Fibroblast of lung (primary cell): ENCODE results near the gene TAF1C. TPM values are rescaled to one million over a fixed set of nuclear protein-coding genes. Genes with fewer than 3 reads are reported as not detected.
"Not testable (repeated sequence)": the region's sequence is repeated elsewhere in the genome, so short reads cannot be mapped to it uniquely, and the experiment has no call there.

Experiments
- DNase-seq, 2 donors: peaks; one replicate each; pipeline versions ENCODE4 v3.0.0 to v3.0.0-alpha.2; 2010; ENCODE audit warnings: low read depth in 2 of 2
- H2AFZ ChIP-seq: 2 replicates; pipeline ENCODE4 v1.5.1; 2012; ENCODE audit warnings: low read length, control low read depth, inconsistent platforms
- H3K27ac ChIP-seq: 2 replicates; pipeline ENCODE4 v1.5.1; 2011; ENCODE audit warnings: low read length, control low read depth; ENCODE audit not compliant: insufficient read depth
- H3K27me3 ChIP-seq: 2 replicates; pipeline ENCODE4 v1.5.1; 2011; ENCODE audit warnings: mild to moderate bottlenecking, low read length; ENCODE audit not compliant: control insufficient read depth, insufficient read depth
- H3K36me3 ChIP-seq: 2 replicates; pipeline ENCODE4 v1.5.1; 2011; ENCODE audit warnings: low read length; ENCODE audit not compliant: control insufficient read depth, insufficient read depth
- H3K4me1 ChIP-seq: 2 replicates; pipeline ENCODE4 v1.5.1; 2011; ENCODE audit warnings: low read length; ENCODE audit not compliant: control insufficient read depth, insufficient read depth; ENCODE audit errors: extremely low read depth
- H3K4me2 ChIP-seq: 2 replicates; pipeline ENCODE4 v1.5.1; 2011; ENCODE audit warnings: low read length, control low read depth; ENCODE audit not compliant: insufficient read depth; ENCODE audit errors: extremely low read depth
- H3K4me3 ChIP-seq, 4 experiments: fragments of 200-600 bp in 1 of 4; sonication (generic) in 1 of 4; replicated peaks in 1 of 4; 2 replicates each; pipeline ENCODE4 v1.5.1; 2011 to 2016; ENCODE audit warnings: low read length in 4 of 4, low read depth in 3 of 4, mild to moderate bottlenecking in 3 of 4, control low read depth in 2 of 4, inconsistent platforms in 1 of 4, mixed read lengths in 1 of 4; ENCODE audit not compliant: insufficient read depth in 1 of 4; ENCODE audit errors: control extremely low read depth in 1 of 4
- H3K79me2 ChIP-seq: 2 replicates; pipeline ENCODE4 v1.5.1; 2012; ENCODE audit warnings: mild to moderate bottlenecking, low read length, inconsistent platforms; ENCODE audit not compliant: control insufficient read depth, insufficient read depth
- H3K9ac ChIP-seq: 2 replicates; pipeline ENCODE4 v1.5.1; 2011; ENCODE audit warnings: mild to moderate bottlenecking, low read length, control low read depth; ENCODE audit not compliant: insufficient read depth
- H3K9me3 ChIP-seq: 2 replicates; pipeline ENCODE4 v1.5.1; 2012; ENCODE audit warnings: low read depth, low read length; ENCODE audit not compliant: control insufficient read depth, insufficient read depth
- H4K20me1 ChIP-seq: 2 replicates; pipeline ENCODE4 v1.5.1; 2011; ENCODE audit warnings: low read length; ENCODE audit not compliant: control insufficient read depth, insufficient read depth; ENCODE audit errors: extremely low read depth
- EZH2 ChIP-seq: IDR thresholded peaks from 2 replicates; pipeline ENCODE4 v1.5.1; 2012; ENCODE audit warnings: low read length, control low read depth, mild to moderate bottlenecking; ENCODE audit errors: missing control alignments
- polyA plus RNA-seq, 2 donors: library from polyadenylated mRNA; depleted of rRNA in 1 of 2; stranded (reverse) in 1 of 2; unstranded in 1 of 2; fragments of >200 nt; gene quantifications; 2 replicates each; pipeline ENCODE4 v1.2.1, GENCODE V29; 2011 to 2012; ENCODE audit warnings: missing spikeins in 1 of 2
- total RNA-seq: library from RNA; depleted of rRNA; stranded (reverse); fragments of >200 nt; gene quantifications from 2 replicates; pipeline ENCODE4 v1.2.1, GENCODE V29; 2014
- TF ChIP-seq, protein P1 (sequence below), 2 donors: IDR thresholded peaks in 1 of 2; conservative IDR thresholded peaks in 1 of 2; 1 replicate in 1 of 2; 2 replicates in 1 of 2; pipeline ENCODE4 v1.5.1; 2011 to 2012; ENCODE audit warnings: low read length in 2 of 2, control low read depth in 1 of 2, inconsistent platforms in 1 of 2, low read depth in 1 of 2, mild to moderate bottlenecking in 1 of 2

The TAF1C gene
- total and polyA plus RNA-seq, 2 donors (not counting 1 experiment from before 2014, with no cell fraction given): 9.3 to 12.9 TPM

DNA sequence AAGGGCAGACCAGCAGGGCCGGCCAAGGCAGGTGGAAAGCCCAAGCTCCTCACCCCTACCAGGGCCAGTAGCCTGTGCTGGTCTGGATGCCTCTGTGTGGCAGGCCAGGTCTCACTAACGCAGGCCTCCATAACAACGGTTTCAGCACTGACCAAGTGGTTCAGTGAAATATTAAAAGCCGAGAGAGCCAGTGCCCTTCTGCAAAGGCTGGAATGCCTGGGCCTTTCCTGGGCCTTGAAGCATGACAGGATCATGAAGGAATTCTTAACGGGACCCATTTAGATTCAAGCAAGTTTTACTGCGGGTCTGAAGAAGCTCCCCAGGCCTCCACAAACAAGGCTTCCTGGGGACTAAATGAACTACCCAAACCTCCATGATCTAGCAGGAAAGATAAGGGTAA lies 20.4 kb upstream of the TAF1C start:
- H2AFZ ChIP-seq: no peak overlapping the region
- H4K20me1 ChIP-seq: no peaks in the 10 kb centered on the region
- no peaks in the 10 kb centered on the region for H3K4me1 ChIP-seq
- no peak overlapping the region for H3K4me3 ChIP-seq
- no peak for DNase-seq
- no peak overlapping the region for H3K4me2 ChIP-seq
- no peaks in the 10 kb centered on the region for H3K9me3 ChIP-seq
- H3K27me3 ChIP-seq: peaks cover 8% of the 10 kb centered on the region
- no peaks in the 10 kb centered on the region for H3K36me3 ChIP-seq
- H3K27ac ChIP-seq: no peak overlapping the region
- no peak overlapping the region for H3K9ac ChIP-seq
- H3K79me2 ChIP-seq: no peaks in the 10 kb centered on the region
- no peak for TF ChIP-seq EZH2
- TF ChIP-seq, protein P1, sequence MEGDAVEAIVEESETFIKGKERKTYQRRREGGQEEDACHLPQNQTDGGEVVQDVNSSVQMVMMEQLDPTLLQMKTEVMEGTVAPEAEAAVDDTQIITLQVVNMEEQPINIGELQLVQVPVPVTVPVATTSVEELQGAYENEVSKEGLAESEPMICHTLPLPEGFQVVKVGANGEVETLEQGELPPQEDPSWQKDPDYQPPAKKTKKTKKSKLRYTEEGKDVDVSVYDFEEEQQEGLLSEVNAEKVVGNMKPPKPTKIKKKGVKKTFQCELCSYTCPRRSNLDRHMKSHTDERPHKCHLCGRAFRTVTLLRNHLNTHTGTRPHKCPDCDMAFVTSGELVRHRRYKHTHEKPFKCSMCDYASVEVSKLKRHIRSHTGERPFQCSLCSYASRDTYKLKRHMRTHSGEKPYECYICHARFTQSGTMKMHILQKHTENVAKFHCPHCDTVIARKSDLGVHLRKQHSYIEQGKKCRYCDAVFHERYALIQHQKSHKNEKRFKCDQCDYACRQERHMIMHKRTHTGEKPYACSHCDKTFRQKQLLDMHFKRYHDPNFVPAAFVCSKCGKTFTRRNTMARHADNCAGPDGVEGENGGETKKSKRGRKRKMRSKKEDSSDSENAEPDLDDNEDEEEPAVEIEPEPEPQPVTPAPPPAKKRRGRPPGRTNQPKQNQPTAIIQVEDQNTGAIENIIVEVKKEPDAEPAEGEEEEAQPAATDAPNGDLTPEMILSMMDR (conservative IDR thresholded peaks at IDR 0.05 in 1 of 2, IDR thresholded peaks at IDR 0.05 in 1 of 2; ENCODE audit: low read depth in 1 of 2, low read length in 2 of 2): no peak

DNA sequence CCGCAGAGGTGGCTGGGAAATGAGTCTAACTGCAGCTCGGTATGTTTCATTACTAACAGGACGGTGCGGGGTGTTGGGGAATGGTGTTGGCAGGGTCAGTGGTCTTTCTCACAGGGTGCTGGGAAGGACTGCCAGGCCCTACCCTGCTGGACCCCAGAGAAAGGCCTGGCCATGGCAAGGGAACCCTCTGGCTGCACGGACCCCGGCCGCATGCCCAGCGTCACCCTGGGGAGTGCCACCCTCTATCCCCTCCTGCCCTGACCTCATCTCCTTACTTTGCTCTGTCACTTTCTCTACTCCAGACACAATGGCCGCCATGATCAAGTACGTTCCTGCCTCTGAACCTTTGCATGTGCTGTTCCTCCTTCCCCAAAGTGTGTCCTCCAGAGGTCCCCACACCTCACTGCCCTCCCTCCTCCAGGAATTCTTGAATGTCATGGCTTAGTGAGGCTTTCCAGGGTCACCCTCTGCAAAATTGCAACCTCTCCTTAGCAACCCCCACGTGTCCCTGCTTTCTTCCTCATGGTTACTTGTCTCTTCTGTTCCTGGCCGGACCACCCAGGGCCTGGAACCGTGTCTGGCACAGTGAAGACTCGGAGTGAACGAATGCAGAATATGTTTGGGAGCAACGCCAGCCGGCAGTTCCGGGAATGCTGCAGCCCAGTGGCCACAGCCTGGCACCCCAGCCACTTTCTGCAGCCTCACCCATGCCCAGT lies 19.3 kb upstream of the TAF1C start:
- Histone ChIP-seq H3K4me3 (no peak overlapping the region), H3K4me2 (no peak overlapping the region), H3K4me1 (no peaks in the 10 kb centered on the region), H3K9ac (no peak overlapping the region), H3K36me3 (no peaks in the 10 kb centered on the region), H3K9me3 (no peaks in the 10 kb centered on the region), H4K20me1 (no peaks in the 10 kb centered on the region), H2AFZ (no peak overlapping the region), H3K27me3 (peaks cover 8% of the 10 kb centered on the region), H3K79me2 (no peaks in the 10 kb centered on the region), H3K27ac (no peak overlapping the region)
- DNase-seq: no peak
- TF ChIP-seq EZH2: no peak
- TF ChIP-seq, protein P1 (conservative IDR thresholded peaks at IDR 0.05 in 1 of 2, IDR thresholded peaks at IDR 0.05 in 1 of 2; ENCODE audit: low read depth in 1 of 2, low read length in 2 of 2): no peak

- not testable (repeated sequence) for H3K4me3 ChIP-seq, H3K4me1 ChIP-seq, H3K9ac ChIP-seq, H4K20me1 ChIP-seq, H3K9me3 ChIP-seq, H3K27ac ChIP-seq, H3K4me2 ChIP-seq, H3K79me2 ChIP-seq, DNase-seq, H3K27me3 ChIP-seq, H2AFZ ChIP-seq, H3K36me3 ChIP-seq
Observed at GRCh38 chr16:84205123-84205522, 18.3 kb upstream of the TAF1C start.

GRCh38 chr16:84204551-84204950 lies 17.7 kb upstream of the TAF1C start:
- H3K4me2 ChIP-seq, H3K36me3 ChIP-seq, H3K4me1 ChIP-seq, H3K27ac ChIP-seq, DNase-seq, H3K9me3 ChIP-seq, H3K4me3 ChIP-seq, H4K20me1 ChIP-seq, H3K9ac ChIP-seq, H2AFZ ChIP-seq, H3K79me2 ChIP-seq: not testable (repeated sequence)
- peaks cover 11% of the 10 kb centered on the region for H3K27me3 ChIP-seq
